Measurements from ENCODE around the gene PIK3C3.
A peak's percentile ranks its signal among the peaks of the same experiment; 100 is the strongest.

Gene PIK3C3

GRCh38 chr18:41948544-41949110 is 6.4 kb upstream of the PIK3C3 start:
- intact Hi-C loops (cut with DNase I; ENCODE audit: low total_unique reads): no loop called here
- H3K4me3 ChIP-seq: no peak overlapping the region

GRCh38 chr18:41949206-41949920 is 5.7 kb upstream of the PIK3C3 start:
- TF ChIP-seq CTCF (IDR thresholded peaks at IDR 0.05): no peak
- Histone ChIP-seq H3K9me3 (no peaks in the 10 kb centered on the region), H3K27me3 (no peaks in the 10 kb centered on the region), H3K4me3 (no peak overlapping the region), H3K27ac (no peak overlapping the region), H3K36me3 (no peaks in the 10 kb centered on the region), H3K4me1 (peaks cover 0 to 2% (median 0%) of the 10 kb centered on the region in 4 donors)
- DNase-seq: no peak
- intact Hi-C loops (cut with DNase I; ENCODE audit: low total_unique reads): no loop called here

More at GRCh38 chr18:41948544-41949110, 6.4 kb upstream of the PIK3C3 start:
- Histone ChIP-seq H3K27ac (no peak overlapping the region), H3K27me3 (no peaks in the 10 kb centered on the region), H3K4me1 (no peaks in the 10 kb centered on the region), H3K9me3 (no peaks in the 10 kb centered on the region), H3K36me3 (no peaks in the 10 kb centered on the region)
- no peak for TF ChIP-seq CTCF (IDR thresholded peaks at IDR 0.05)
- no peak for DNase-seq

- TF ChIP-seq CTCF (IDR thresholded peaks at IDR 0.05): no peak
- DNase-seq: no peak
Observed at GRCh38 chr18:41955688-41956087, 654 bp downstream of the PIK3C3 start.

DNA sequence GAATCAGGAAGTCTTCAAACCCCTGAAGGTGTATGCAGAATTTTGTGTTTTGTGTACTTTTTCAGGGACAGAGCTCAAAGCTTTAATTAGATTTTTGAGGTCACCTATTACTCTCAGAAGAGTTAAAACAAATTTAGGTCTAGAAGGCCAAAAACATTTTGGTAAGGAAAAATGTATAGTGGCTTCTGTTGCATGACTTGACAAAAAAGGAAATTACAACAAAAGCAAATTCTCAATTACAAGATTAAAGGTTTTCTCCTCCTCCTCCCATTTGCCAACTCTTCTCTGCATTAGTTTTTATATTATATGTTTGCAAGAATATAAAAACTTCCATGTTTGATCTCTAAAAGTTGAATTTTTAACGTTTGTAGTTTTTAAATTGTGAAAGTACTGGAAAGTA is 4.0 kb downstream of the PIK3C3 start:
- peaks cover 12 to 44% (median 25%) of the 10 kb centered on the region in 3 donors for H3K36me3 ChIP-seq
- no peak for DNase-seq
- no peak overlapping the region for H3K4me3 ChIP-seq
- no peak overlapping the region for H3K27ac ChIP-seq
- TF ChIP-seq CTCF (IDR thresholded peaks at IDR 0.05): no peak
- H3K9me3 ChIP-seq: no peaks in the 10 kb centered on the region
- peaks cover 0 to 32% (median 16%) of the 10 kb centered on the region in 4 donors for H3K4me1 ChIP-seq
- intact Hi-C loops (cut with DNase I; ENCODE audit: low total_unique reads): no loop called here
- H3K27me3 ChIP-seq: no peaks in the 10 kb centered on the region

More at GRCh38 chr18:41955688-41956087, 654 bp downstream of the PIK3C3 start:
- peaks cover 0 to 31% (median 16%) of the 10 kb centered on the region in 4 donors for H3K4me1 ChIP-seq
- peak overlapping the region; percentile 84 to 93 for H3K4me3 ChIP-seq
- no peaks in the 10 kb centered on the region for H3K27me3 ChIP-seq
- intact Hi-C loops (cut with DNase I; ENCODE audit: low total_unique reads): no loop called here
- H3K36me3 ChIP-seq: peaks cover 6 to 32% (median 12%) of the 10 kb centered on the region in 3 donors
- H3K27ac ChIP-seq: peak overlapping the region; percentile 76 to 81
- H3K9me3 ChIP-seq: no peaks in the 10 kb centered on the region

GRCh38 chr18:41965634-41966255 is 10.7 kb downstream of the PIK3C3 start:
- Histone ChIP-seq H3K36me3 (peaks cover 19 to 38% (median 37%) of the 10 kb centered on the region in 3 donors), H3K4me1 (peaks cover 0 to 36% (median 10%) of the 10 kb centered on the region in 4 donors), H3K4me3 (no peak overlapping the region), H3K27me3 (no peaks in the 10 kb centered on the region), H3K27ac (no peak overlapping the region), H3K9me3 (no peaks in the 10 kb centered on the region)
- intact Hi-C loops (cut with DNase I; ENCODE audit: low total_unique reads): no loop called here
- no peak for DNase-seq
- no peak for TF ChIP-seq CTCF (IDR thresholded peaks at IDR 0.05)

Measured in tibial artery (tissue), 4 donors.